GM19023 (cell line): ENCODE results near the gene CAMK2N1.
"Not testable (repeated sequence)": the region's sequence is repeated elsewhere in the genome, so short reads cannot be mapped to it uniquely, and the experiment has no call there.

Experiments
- ATAC-seq: cut with Tn5 transposase; IDR thresholded peaks from one replicate; pipeline ENCODE4 v1.9.1; 2021; ENCODE audit warnings: mild to moderate bottlenecking, moderate library complexity; ENCODE audit not compliant: unreplicated experiment

CAMK2N1 gene

GRCh38 chr1:20496725-20497383, 10.8 kb upstream of the CAMK2N1 start:
- not testable (repeated sequence) for ATAC-seq

GRCh38 chr1:20496241-20496661, 10.2 kb upstream of the CAMK2N1 start:
- no peak for ATAC-seq

GRCh38 chr1:20495661-20496060, 9.7 kb upstream of the CAMK2N1 start:
- ATAC-seq: no peak

- no peak for ATAC-seq
These were observed 8.8 kb upstream of the CAMK2N1 start for GRCh38 chr1:20494609-20495311.

GRCh38 chr1:20493839-20494608, 8.0 kb upstream of the CAMK2N1 start:
- ATAC-seq: no peak

- ATAC-seq: no peak
These were observed 7.3 kb upstream of the CAMK2N1 start for GRCh38 chr1:20493309-20493708.

- no peak for ATAC-seq
These were observed 6.7 kb upstream of the CAMK2N1 start for GRCh38 chr1:20492751-20493150.

GRCh38 chr1:20491866-20492265, 5.9 kb upstream of the CAMK2N1 start:
- ATAC-seq: no peak

- no peak for ATAC-seq
These were observed 5.2 kb upstream of the CAMK2N1 start for GRCh38 chr1:20491178-20491577.

- ATAC-seq: no peak
These were observed 1.2 kb upstream of the CAMK2N1 start for GRCh38 chr1:20487236-20487590.

- no peak for ATAC-seq
These were observed 636 bp upstream of the CAMK2N1 start for GRCh38 chr1:20486457-20487235.

GRCh38 chr1:20484519-20485462, 1.2 kb downstream of the CAMK2N1 start:
- no peak for ATAC-seq

- ATAC-seq: no peak
These were observed 2.0 kb downstream of the CAMK2N1 start for GRCh38 chr1:20483833-20484518.

- no peak for ATAC-seq
These were observed 2.7 kb downstream of the CAMK2N1 start for GRCh38 chr1:20483098-20483832.

GRCh38 chr1:20481643-20482498, 4.1 kb downstream of the CAMK2N1 start:
- no peak for ATAC-seq

- ATAC-seq: no peak
These were observed 4.9 kb downstream of the CAMK2N1 start for GRCh38 chr1:20480951-20481617.

GRCh38 chr1:20480243-20480944, 5.6 kb downstream of the CAMK2N1 start:
- ATAC-seq: no peak
